H9 (cell line): Measurements from ENCODE around the gene ZNF664. TPM values are rescaled to one million over a fixed set of nuclear protein-coding genes. Genes with fewer than 3 reads are reported as not detected.

Experiments
- DNase-seq: peaks from one replicate; pipeline ENCODE4 v3.0.0-alpha.2; 2017
- H2AFZ ChIP-seq: one replicate; pipeline ENCODE4 v1.6.1; 2013; ENCODE audit warnings: mild to moderate bottlenecking, low read length, control low read depth, moderate library complexity
- H2AK5ac ChIP-seq: 2 replicates; pipeline ENCODE4 v1.6.1; 2013; ENCODE audit warnings: low read length, control low read depth, mixed read lengths; ENCODE audit not compliant: insufficient read length
- H2BK120ac ChIP-seq: one replicate; pipeline ENCODE4 v1.6.1; 2013; ENCODE audit warnings: low read depth, mild to moderate bottlenecking, low read length, control low read depth, inconsistent platforms; ENCODE audit not compliant: poor library complexity, severe bottlenecking
- H2BK12ac ChIP-seq: 2 replicates; pipeline ENCODE4 v1.6.1; 2013; ENCODE audit warnings: low read length, control low read depth, mixed read lengths, low read depth; ENCODE audit not compliant: insufficient read length
- H2BK15ac ChIP-seq: 2 replicates; pipeline ENCODE4 v1.6.1; 2013; ENCODE audit warnings: low read depth, low read length, control low read depth
- H2BK20ac ChIP-seq: one replicate; pipeline ENCODE4 v1.6.1; 2013; ENCODE audit warnings: low read depth, mild to moderate bottlenecking, low read length, control low read depth, inconsistent platforms; ENCODE audit not compliant: poor library complexity, severe bottlenecking
- H2BK5ac ChIP-seq: 2 replicates; pipeline ENCODE4 v1.6.1; 2013; ENCODE audit warnings: low read length, control low read depth, mixed read lengths; ENCODE audit not compliant: insufficient read length
- H3K14ac ChIP-seq: 2 replicates; pipeline ENCODE4 v1.6.1; 2013; ENCODE audit warnings: low read length, control low read depth; ENCODE audit not compliant: insufficient read depth
- H3K18ac ChIP-seq: 2 replicates; pipeline ENCODE4 v1.6.1; 2013; ENCODE audit warnings: low read depth, mild to moderate bottlenecking, mixed read lengths, low read length, control low read depth; ENCODE audit not compliant: insufficient read length
- H3K23ac ChIP-seq: 2 replicates; pipeline ENCODE4 v1.6.1; 2013; ENCODE audit warnings: low read length, control low read depth, mixed read lengths, low read depth; ENCODE audit not compliant: insufficient read length
- H3K23me2 ChIP-seq: 2 replicates; pipeline ENCODE4 v1.6.1; 2013; ENCODE audit warnings: low read depth, mild to moderate bottlenecking, mixed read lengths, low read length, control low read depth; ENCODE audit not compliant: insufficient read length, poor library complexity, severe bottlenecking
- H3K27ac ChIP-seq: 2 replicates; pipeline ENCODE4 v1.5.1; 2013; ENCODE audit warnings: low read length, control low read depth, mixed read lengths, low read depth; ENCODE audit not compliant: insufficient read length
- H3K27me3 ChIP-seq: 2 replicates; pipeline ENCODE4 v1.6.1; 2013; ENCODE audit warnings: low read length, control low read depth, inconsistent platforms; ENCODE audit not compliant: insufficient read depth
- H3K4ac ChIP-seq: 2 replicates; pipeline ENCODE4 v1.6.1; 2013; ENCODE audit warnings: low read depth, mild to moderate bottlenecking, control low read depth, inconsistent platforms, low read length, moderate library complexity
- H3K4me1 ChIP-seq: 2 replicates; pipeline ENCODE4 v1.6.1; 2013; ENCODE audit warnings: low read length, control low read depth, inconsistent platforms; ENCODE audit not compliant: insufficient read depth
- H3K4me2 ChIP-seq: 2 replicates; pipeline ENCODE4 v1.6.1; 2013; ENCODE audit warnings: low read length, control low read depth, mixed read lengths; ENCODE audit not compliant: insufficient read length, insufficient read depth
- H3K56ac ChIP-seq: 2 replicates; pipeline ENCODE4 v1.6.1; 2013; ENCODE audit warnings: low read depth, mild to moderate bottlenecking, mixed read lengths, low read length, control low read depth; ENCODE audit not compliant: insufficient read length
- H3K79me1 ChIP-seq: 2 replicates; pipeline ENCODE4 v1.6.1; 2013; ENCODE audit warnings: low read depth, mild to moderate bottlenecking, moderate library complexity, low read length, control low read depth, inconsistent platforms; ENCODE audit not compliant: insufficient read depth, poor library complexity, severe bottlenecking
- H3K79me2 ChIP-seq: 2 replicates; pipeline ENCODE4 v1.6.1; 2013; ENCODE audit warnings: low read length, control low read depth, inconsistent platforms; ENCODE audit not compliant: insufficient read depth
- H3K9ac ChIP-seq: 2 replicates; pipeline ENCODE4 v1.6.1; 2013; ENCODE audit warnings: low read length, control low read depth, mixed read lengths; ENCODE audit not compliant: insufficient read length; ENCODE audit errors: extremely low read depth
- H3K9me3 ChIP-seq: one replicate; pipeline ENCODE4 v1.6.1; 2013; ENCODE audit warnings: low read depth, low read length, inconsistent platforms; ENCODE audit not compliant: control insufficient read depth
- H3T11ph ChIP-seq: one replicate; pipeline ENCODE4 v1.6.1; 2013; ENCODE audit warnings: mild to moderate bottlenecking, low read length, control low read depth, inconsistent platforms
- H4K20me1 ChIP-seq: one replicate; pipeline ENCODE4 v1.6.1; 2013; ENCODE audit not compliant: control insufficient read depth, insufficient read length, insufficient read depth
- H4K5ac ChIP-seq: 2 replicates; pipeline ENCODE4 v1.6.1; 2013; ENCODE audit warnings: low read depth, mild to moderate bottlenecking, mixed read lengths, low read length, control low read depth; ENCODE audit not compliant: insufficient read length
- H4K8ac ChIP-seq: replicated peaks from 2 replicates; pipeline ENCODE4 v1.6.1; 2013; ENCODE audit warnings: low read length, control low read depth, mixed read lengths, low read depth; ENCODE audit not compliant: insufficient read length
- H4K91ac ChIP-seq: 2 replicates; pipeline ENCODE4 v1.6.1; 2013; ENCODE audit warnings: low read depth, mild to moderate bottlenecking, moderate library complexity, mixed read lengths, low read length, control low read depth; ENCODE audit not compliant: insufficient read length
- H3K27ac Mint-ChIP-seq, 3 experiments: 2 replicates in 2 of 3; 3 replicates in 1 of 3; pipeline ENCODE4 v1.8.0; 2020 to 2021; ENCODE audit warnings: mixed read lengths in 3 of 3, mild to moderate bottlenecking in 1 of 3, moderate library complexity in 1 of 3
- H3K27me3 Mint-ChIP-seq: 2 replicates; pipeline ENCODE4 v1.8.0; 2021; ENCODE audit warnings: low read depth, mild to moderate bottlenecking, moderate library complexity, mixed read lengths
- H3K36me3 Mint-ChIP-seq, 3 experiments: 2 replicates in 2 of 3; 3 replicates in 1 of 3; pipeline ENCODE4 v1.8.0; 2020 to 2021; ENCODE audit warnings: low read depth in 3 of 3, mixed read lengths in 3 of 3; ENCODE audit not compliant: insufficient read depth in 1 of 3
- H3K4me1 Mint-ChIP-seq, 2 experiments: 2 replicates each; pipeline ENCODE4 v1.8.0; 2020; ENCODE audit warnings: mixed read lengths in 2 of 2
- H3K4me3 Mint-ChIP-seq, 2 experiments: 2 replicates in 1 of 2; 3 replicates in 1 of 2; pipeline ENCODE4 v1.8.0; 2020 to 2021; ENCODE audit warnings: mild to moderate bottlenecking in 2 of 2, mixed read lengths in 2 of 2, moderate library complexity in 1 of 2
- H3K9me3 Mint-ChIP-seq, 2 experiments: 2 replicates in 1 of 2; 3 replicates in 1 of 2; pipeline ENCODE4 v1.8.0; 2020; ENCODE audit warnings: mild to moderate bottlenecking in 2 of 2, mixed read lengths in 2 of 2, moderate library complexity in 1 of 2
- WGBS: extraction: QIAGEN DNeasy Blood & Tissue Kit; methylation state at CpG from one replicate; pipeline ENCODE4 v1.1.7; 2013; ENCODE audit warnings: missing lambda C conversion rate, low lambda C conversion rate, mixed read lengths; ENCODE audit not compliant: insufficient read length; ENCODE audit errors: extremely low coverage; 5-methylcytosine and 5-hydroxymethylcytosine counted together
- total RNA-seq: library from RNA; stranded (reverse); gene quantifications from 2 replicates; pipeline ENCODE4 v1.2.1, GENCODE V29; 2021
- TF ChIP-seq, protein P1 (sequence below): fragments of 200-600 bp; sonication (generic); conservative IDR thresholded peaks from 3 replicates; pipeline ENCODE4 v1.8.0; 2021; ENCODE audit warnings: antibody characterized with exemption, mild to moderate bottlenecking

The ZNF664 gene
- total RNA-seq, 1 experiment from 2014 or later = 29.5 TPM

DNA sequence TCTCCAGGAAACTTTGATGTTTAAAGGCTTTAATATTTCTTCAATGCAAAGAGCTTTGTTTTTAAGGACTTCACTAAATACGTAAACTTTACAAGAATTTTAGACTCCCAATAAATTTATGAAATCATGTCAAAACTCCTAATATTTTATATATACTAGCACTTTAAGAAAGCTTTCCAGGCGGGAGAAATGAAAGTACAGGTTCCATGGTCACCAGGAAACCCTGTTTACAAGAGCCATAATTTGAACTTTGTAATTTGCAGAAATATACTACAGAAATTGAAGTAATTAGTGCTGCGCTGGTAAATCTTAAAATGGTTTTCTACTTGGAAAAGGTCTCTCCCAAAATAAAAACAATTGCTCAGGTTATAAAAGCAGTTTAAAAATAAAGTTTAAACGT, 9.2 kb upstream of the ZNF664 start:
- Histone ChIP-seq H4K5ac (no peak overlapping the region), H3K9me3 (no peaks in the 10 kb centered on the region), H4K8ac (no peak overlapping the region), H3K4ac (no peak overlapping the region), H3T11ph (no peak overlapping the region), H2BK15ac (no peak overlapping the region), H4K20me1 (no peaks in the 10 kb centered on the region), H3K23me2 (no peaks in the 10 kb centered on the region), H3K27ac (no peak overlapping the region), H3K79me1 (no peaks in the 10 kb centered on the region), H3K27me3 (peaks cover 68% of the 10 kb centered on the region), H3K4me2 (no peak overlapping the region), H2AK5ac (no peak overlapping the region), H2BK5ac (no peak overlapping the region), H3K9ac (no peak overlapping the region), H2AFZ (no peak overlapping the region), H2BK120ac (no peak overlapping the region), H3K56ac (no peak overlapping the region), H3K79me2 (no peaks in the 10 kb centered on the region), H3K18ac (no peak overlapping the region), H3K14ac (no peak overlapping the region), H3K23ac (no peak overlapping the region), H3K4me1 (no peaks in the 10 kb centered on the region), H2BK20ac (no peak overlapping the region), H2BK12ac (no peak overlapping the region), H4K91ac (no peak overlapping the region)
- TF ChIP-seq, protein P1, sequence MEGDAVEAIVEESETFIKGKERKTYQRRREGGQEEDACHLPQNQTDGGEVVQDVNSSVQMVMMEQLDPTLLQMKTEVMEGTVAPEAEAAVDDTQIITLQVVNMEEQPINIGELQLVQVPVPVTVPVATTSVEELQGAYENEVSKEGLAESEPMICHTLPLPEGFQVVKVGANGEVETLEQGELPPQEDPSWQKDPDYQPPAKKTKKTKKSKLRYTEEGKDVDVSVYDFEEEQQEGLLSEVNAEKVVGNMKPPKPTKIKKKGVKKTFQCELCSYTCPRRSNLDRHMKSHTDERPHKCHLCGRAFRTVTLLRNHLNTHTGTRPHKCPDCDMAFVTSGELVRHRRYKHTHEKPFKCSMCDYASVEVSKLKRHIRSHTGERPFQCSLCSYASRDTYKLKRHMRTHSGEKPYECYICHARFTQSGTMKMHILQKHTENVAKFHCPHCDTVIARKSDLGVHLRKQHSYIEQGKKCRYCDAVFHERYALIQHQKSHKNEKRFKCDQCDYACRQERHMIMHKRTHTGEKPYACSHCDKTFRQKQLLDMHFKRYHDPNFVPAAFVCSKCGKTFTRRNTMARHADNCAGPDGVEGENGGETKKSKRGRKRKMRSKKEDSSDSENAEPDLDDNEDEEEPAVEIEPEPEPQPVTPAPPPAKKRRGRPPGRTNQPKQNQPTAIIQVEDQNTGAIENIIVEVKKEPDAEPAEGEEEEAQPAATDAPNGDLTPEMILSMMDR = no peak
- Mint-ChIP-seq H3K4me1 (no peaks in the 10 kb centered on the region), H3K27ac (no peak overlapping the region), H3K36me3 (no peaks in the 10 kb centered on the region), H3K4me3 (no peak overlapping the region), H3K27me3 (peaks cover 100% of the 10 kb centered on the region), H3K9me3 (no peaks in the 10 kb centered on the region)
- DNase-seq = no peak
- WGBS = no CpG with 5 or more reads among the region's 4 CpGs
